Neural cell (in vitro differentiated cells): ENCODE results near the gene ZBTB7C. TPM values are rescaled to one million over a fixed set of nuclear protein-coding genes. Genes with fewer than 3 reads are reported as not detected.

Experiments
- H2AFZ ChIP-seq: fragments of 200-600, 300-800 bp; sonication (generic), shearing (Covaris generic); 2 replicates; pipeline ENCODE4 v1.6.0; 2014; ENCODE audit warnings: low read depth, mild to moderate bottlenecking, antibody characterized with exemption, low read length, moderate library complexity
- H3F3A ChIP-seq: fragments of 200-600 bp; shearing (Covaris generic); 2 replicates; pipeline ENCODE4 v1.6.1; 2016; ENCODE audit warnings: mild to moderate bottlenecking, moderate library complexity, mixed read lengths, antibody characterized with exemption, low read length; ENCODE audit not compliant: insufficient read depth, poor library complexity, severe bottlenecking
- H3K27ac ChIP-seq: fragments of 200-600, 300-800 bp; sonication (generic), shearing (Covaris generic); 2 replicates; pipeline ENCODE4 v1.5.1; 2014; ENCODE audit warnings: mild to moderate bottlenecking, low read length, moderate library complexity
- H3K27me3 ChIP-seq: fragments of 300-800, 200-600 bp; sonication (generic), shearing (Covaris generic); 2 replicates; pipeline ENCODE4 v1.6.0; 2014; ENCODE audit warnings: mild to moderate bottlenecking, low read depth, low read length, moderate library complexity; ENCODE audit not compliant: insufficient read depth
- H3K36me3 ChIP-seq: fragments of 300-800, 200-600 bp; sonication (generic), shearing (Covaris generic); 2 replicates; pipeline ENCODE4 v1.5.1; 2014; ENCODE audit warnings: mild to moderate bottlenecking, antibody characterized with exemption, low read length, moderate library complexity; ENCODE audit not compliant: insufficient read depth
- H3K4me2 ChIP-seq: fragments of 300-800, 200-600 bp; sonication (generic), shearing (Covaris generic); 2 replicates; pipeline ENCODE4 v1.6.0; 2014; ENCODE audit warnings: mild to moderate bottlenecking, low read length
- H3K4me3 ChIP-seq: fragments of 300-800, 200-600 bp; sonication (generic), shearing (Covaris generic); 2 replicates; pipeline ENCODE4 v1.5.1; 2014; ENCODE audit warnings: mild to moderate bottlenecking, low read length, moderate library complexity
- H3K79me2 ChIP-seq: fragments of 200-600 bp; shearing (Covaris generic); replicated peaks from 2 replicates; pipeline ENCODE4 v1.6.0; 2014; ENCODE audit warnings: mild to moderate bottlenecking, low read length, moderate library complexity; ENCODE audit not compliant: insufficient read depth
- H3K9ac ChIP-seq: fragments of 300-800, 200-600 bp; sonication (generic), shearing (Covaris generic); 2 replicates; pipeline ENCODE4 v1.6.1; 2016; ENCODE audit warnings: mild to moderate bottlenecking, low read length, mixed read lengths
- H3K9me2 ChIP-seq: fragments of 200-600 bp; shearing (Covaris generic); 2 replicates; pipeline ENCODE4 v1.6.1; 2016; ENCODE audit warnings: mild to moderate bottlenecking, low read length, mixed read lengths; ENCODE audit not compliant: insufficient read depth
- H3K9me3 ChIP-seq: fragments of 200-600, 300-800 bp; sonication (generic), shearing (Covaris generic); 2 replicates; pipeline ENCODE4 v1.6.1; 2016; ENCODE audit warnings: mild to moderate bottlenecking, mixed run types, low read length, moderate library complexity, mixed read lengths
- H4K20me1 ChIP-seq: fragments of 200-600 bp; shearing (Covaris generic); 2 replicates; pipeline ENCODE4 v1.6.1; 2016; ENCODE audit warnings: mild to moderate bottlenecking, mixed run types; ENCODE audit not compliant: insufficient read depth
- EP300 ChIP-seq: fragments of 450-650 bp; conservative IDR thresholded peaks from 2 replicates; pipeline ENCODE4 v1.6.1; 2014; ENCODE audit warnings: antibody characterized with exemption, mild to moderate bottlenecking, moderate library complexity; ENCODE audit not compliant: poor library complexity, severe bottlenecking
- EZH2 ChIP-seq: fragments of 200-600, 300-800 bp; shearing (Covaris generic), sonication (generic); IDR thresholded peaks from 2 replicates; pipeline ENCODE4 v1.6.1; 2014; ENCODE audit warnings: antibody characterized with exemption, low read length, borderline replicate concordance, mild to moderate bottlenecking; ENCODE audit not compliant: insufficient read depth, poor library complexity, severe bottlenecking
- MXI1 ChIP-seq: fragments of 450-650 bp; conservative IDR thresholded peaks from 2 replicates; pipeline ENCODE4 v1.6.1; 2014; ENCODE audit warnings: antibody characterized with exemption, mild to moderate bottlenecking; ENCODE audit not compliant: poor library complexity, severe bottlenecking
- POLR2AphosphoS5 ChIP-seq: IDR thresholded peaks from 2 replicates; pipeline ENCODE4 v1.6.1; 2012
- RAD21 ChIP-seq: fragments of 450-650 bp; conservative IDR thresholded peaks from 2 replicates; pipeline ENCODE4 v1.6.1; 2014; ENCODE audit warnings: antibody characterized with exemption, mild to moderate bottlenecking, moderate library complexity
- REST ChIP-seq: IDR thresholded peaks from 2 replicates; pipeline ENCODE4 v1.6.1; 2012; ENCODE audit warnings: borderline replicate concordance
- SMC3 ChIP-seq: fragments of 450-650 bp; conservative IDR thresholded peaks from 2 replicates; pipeline ENCODE4 v1.6.1; 2014; ENCODE audit warnings: antibody characterized with exemption, mild to moderate bottlenecking, moderate library complexity; ENCODE audit not compliant: poor library complexity
- TAF1 ChIP-seq: IDR thresholded peaks from 2 replicates; pipeline ENCODE4 v1.6.1; 2012; ENCODE audit warnings: low read depth
- polyA plus RNA-seq: library from polyadenylated mRNA; depleted of rRNA; stranded (reverse); fragments of >200 nt; gene quantifications from 2 replicates; pipeline ENCODE4 v1.2.3, GENCODE V29; 2014
- TF ChIP-seq, protein P1 (sequence below): fragments of 450-650 bp; IDR thresholded peaks from 2 replicates; pipeline ENCODE4 v1.5.1; 2014; ENCODE audit warnings: antibody characterized with exemption, mild to moderate bottlenecking, moderate library complexity; ENCODE audit not compliant: poor library complexity, severe bottlenecking

The ZBTB7C gene
- polyA plus RNA-seq, 1 donor from 2014 or later = 2.4 TPM

- Histone ChIP-seq H4K20me1 (no peaks in the 10 kb centered on the region), H3K9me2 (no peaks in the 10 kb centered on the region), H3K36me3 (no peaks in the 10 kb centered on the region), H3K9me3 (no peaks in the 10 kb centered on the region), H3K4me3 (no peak overlapping the region), H3K27me3 (no peaks in the 10 kb centered on the region), H2AFZ (no peak overlapping the region), H3K27ac (no peak overlapping the region), H3K9ac (no peak overlapping the region), H3F3A (no peaks in the 10 kb centered on the region), H3K79me2 (no peaks in the 10 kb centered on the region), H3K4me2 (no peak overlapping the region)
- no peak for TF ChIP-seq TAF1
- TF ChIP-seq POLR2AphosphoS5 = no peak
These were observed 236.8 kb downstream of the ZBTB7C start for GRCh38 chr18:48172226-48173006.

DNA sequence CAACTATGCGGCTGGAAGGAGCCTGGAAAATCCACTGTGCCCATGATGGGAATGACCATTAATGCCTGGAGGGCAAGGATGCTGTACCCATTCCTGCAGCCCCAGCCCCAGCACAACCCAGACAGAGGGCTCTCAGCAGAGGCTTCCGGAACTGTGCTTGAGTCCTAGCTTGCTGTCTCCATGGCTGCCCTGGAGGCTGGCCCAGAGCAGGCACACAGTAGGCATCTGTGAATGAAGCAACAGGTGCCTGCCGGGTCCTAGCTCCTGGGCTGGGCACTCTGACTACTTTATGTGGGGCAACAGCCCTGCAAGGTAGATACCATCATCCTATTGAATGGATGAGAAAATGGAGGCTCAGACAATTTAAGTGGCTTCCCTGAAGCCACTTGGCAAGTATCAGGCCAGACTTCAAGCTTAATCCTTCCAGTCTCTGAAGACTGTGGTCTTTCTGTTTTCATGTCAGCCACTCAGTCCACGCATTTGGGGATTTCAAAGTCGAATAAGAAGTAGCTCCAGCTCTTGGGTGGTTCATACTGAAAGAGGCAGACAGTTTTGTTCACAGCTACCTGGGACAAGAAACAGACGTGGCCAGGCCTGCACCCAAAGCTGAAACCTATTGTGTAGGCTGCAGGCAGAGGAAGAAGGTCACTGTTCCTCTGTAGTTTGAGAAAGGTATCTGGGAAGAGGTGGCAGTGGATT is 237.5 kb downstream of the ZBTB7C start:
- Histone ChIP-seq H3K79me2 (no peaks in the 10 kb centered on the region), H3K36me3 (no peaks in the 10 kb centered on the region), H3K4me2 (no peak overlapping the region), H4K20me1 (no peaks in the 10 kb centered on the region), H3K9me2 (no peaks in the 10 kb centered on the region), H3K27me3 (no peaks in the 10 kb centered on the region), H3K27ac (no peak overlapping the region), H3F3A (no peaks in the 10 kb centered on the region), H2AFZ (no peak overlapping the region), H3K4me3 (no peak overlapping the region), H3K9me3 (no peaks in the 10 kb centered on the region), H3K9ac (no peak overlapping the region)
- TF ChIP-seq REST (no peak), EP300 (no peak), POLR2AphosphoS5 (no peak), RAD21 (no peak), MXI1 (no peak), EZH2 (no peak), SMC3 (no peak), TAF1 (no peak)
- TF ChIP-seq, protein P1, sequence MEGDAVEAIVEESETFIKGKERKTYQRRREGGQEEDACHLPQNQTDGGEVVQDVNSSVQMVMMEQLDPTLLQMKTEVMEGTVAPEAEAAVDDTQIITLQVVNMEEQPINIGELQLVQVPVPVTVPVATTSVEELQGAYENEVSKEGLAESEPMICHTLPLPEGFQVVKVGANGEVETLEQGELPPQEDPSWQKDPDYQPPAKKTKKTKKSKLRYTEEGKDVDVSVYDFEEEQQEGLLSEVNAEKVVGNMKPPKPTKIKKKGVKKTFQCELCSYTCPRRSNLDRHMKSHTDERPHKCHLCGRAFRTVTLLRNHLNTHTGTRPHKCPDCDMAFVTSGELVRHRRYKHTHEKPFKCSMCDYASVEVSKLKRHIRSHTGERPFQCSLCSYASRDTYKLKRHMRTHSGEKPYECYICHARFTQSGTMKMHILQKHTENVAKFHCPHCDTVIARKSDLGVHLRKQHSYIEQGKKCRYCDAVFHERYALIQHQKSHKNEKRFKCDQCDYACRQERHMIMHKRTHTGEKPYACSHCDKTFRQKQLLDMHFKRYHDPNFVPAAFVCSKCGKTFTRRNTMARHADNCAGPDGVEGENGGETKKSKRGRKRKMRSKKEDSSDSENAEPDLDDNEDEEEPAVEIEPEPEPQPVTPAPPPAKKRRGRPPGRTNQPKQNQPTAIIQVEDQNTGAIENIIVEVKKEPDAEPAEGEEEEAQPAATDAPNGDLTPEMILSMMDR = no peak
